ENCODE measurements around the gene UBE2S. TPM values are rescaled to one million over a fixed set of nuclear protein-coding genes. Genes with fewer than 3 reads are reported as not detected.
A peak's percentile ranks its signal among the peaks of the same experiment; 100 is the strongest.

Gene UBE2S
- polyA plus RNA-seq, 3 donors: 16.1 to 40.9 (median 21.9) TPM

GRCh38 chr19:55386493-55386971, 21.1 kb downstream of the UBE2S start:
- Histone ChIP-seq H3K4me1 (ENCODE audit: control insufficient read depth in 1 of 2, insufficient read depth in 2 of 2, low read length in 2 of 2) (peaks cover 43 to 56% of the 10 kb centered on the region in 2 donors), H3K79me2 (ENCODE audit: insufficient read depth, low read length) (peaks cover 43% of the 10 kb centered on the region), H4K20me1 (ENCODE audit: insufficient read depth, low read length) (peaks cover 57% of the 10 kb centered on the region), H3K36me3 (replicated peaks in 1 of 2; ENCODE audit: control insufficient read depth in 1 of 2, insufficient read depth in 2 of 2, low read length in 2 of 2) (peaks cover 40 to 43% of the 10 kb centered on the region in 2 donors), H3K4me3 (replicated peaks in 1 of 3; ENCODE audit: low read depth in 2 of 3, low read length in 3 of 3) (peak overlapping the region; percentile 85 to 95 (median 92)), H3K4me2 (replicated peaks; ENCODE audit: extremely low read depth, low read length, poor library complexity, severe bottlenecking) (peak overlapping the region; percentile 99), H3K27ac (ENCODE audit: low read depth in 1 of 2, low read length in 2 of 2) (peak overlapping the region; percentile 63 to 93), H2AFZ (ENCODE audit: insufficient read depth, low read depth, low read length, poor library complexity, severe bottlenecking) (peak overlapping the region; percentile 76), H3K9me3 (replicated peaks in 1 of 2; ENCODE audit: control insufficient read depth in 1 of 2, insufficient read depth in 1 of 2, low read length in 2 of 2) (no peaks in the 10 kb centered on the region), H3K27me3 (ENCODE audit: control insufficient read depth in 2 of 2, insufficient read depth in 2 of 2, low read length in 2 of 2) (no peaks in the 10 kb centered on the region), H3K9ac (ENCODE audit: insufficient read depth, low read length, poor library complexity, severe bottlenecking) (peak overlapping the region; percentile 83)
- WGBS (ENCODE audit: insufficient coverage): 3% methylated on average over 32 of the region's 33 CpGs
- DNase-seq: peak in 1 of 3 donors; percentile 54
- Mint-ChIP-seq H3K27ac (peak overlapping the region; percentile 96 to 99 (median 97)), H3K4me3 (peak overlapping the region; percentile 100), H3K4me1 (peaks cover 62% of the 10 kb centered on the region), H3K9me3 (peaks cover 0 to 2% (median 0%) of the 10 kb centered on the region in 7 donors), H3K27me3 (ENCODE audit: low read depth in 3 of 3) (peaks cover under 1 to 14% (median 6%) of the 10 kb centered on the region in 3 donors), H3K36me3 (peaks cover 44% of the 10 kb centered on the region in 2 donors)
- no peak for TF ChIP-seq CTCF (IDR thresholded peaks at IDR 0.05)
- intact Hi-C loops (cut with micrococcal nuclease): loop anchor here (1.0 to 5.0 kb wide), 3 partner anchors 20 to 84 kb away; partner anchors contain the start of gene UBE2S (in 2 of the 2)

GRCh38 chr19:55385724-55386492, 21.7 kb downstream of the UBE2S start, which contains the start of gene RPL28:
Gene RPL28 (plus strand): TSS chr19:55385932. CDS start chr19:55386358, 426 bp downstream.
- peaks cover 42 to 44% of the 10 kb centered on the region in 2 donors for H3K36me3 Mint-ChIP-seq

More at GRCh38 chr19:55385724-55386492, 21.7 kb downstream of the UBE2S start, which contains the start of gene RPL28:
- 0% methylated on average over 68 of the region's 68 CpGs for WGBS (ENCODE audit: insufficient coverage)
- H3K9me3 ChIP-seq (replicated peaks in 1 of 2; ENCODE audit: control insufficient read depth in 1 of 2, insufficient read depth in 1 of 2, low read length in 2 of 2): no peaks in the 10 kb centered on the region
- peaks cover 43% of the 10 kb centered on the region for H3K79me2 ChIP-seq (ENCODE audit: insufficient read depth, low read length)
- H3K27ac ChIP-seq (ENCODE audit: low read depth in 1 of 2, low read length in 2 of 2): peak within 1 kb of the TSS; percentile 63 to 93
- Mint-ChIP-seq H3K4me3 (peak within 1 kb of the TSS; percentile 100), H3K27ac (peak within 1 kb of the TSS; percentile 96 to 99 (median 97)), H3K27me3 (ENCODE audit: low read depth in 3 of 3) (peaks cover 2 to 14% (median 6%) of the 10 kb centered on the region in 3 donors), H3K4me1 (peaks cover 62% of the 10 kb centered on the region), H3K9me3 (peaks cover 0 to 2% (median 0%) of the 10 kb centered on the region in 7 donors)
- H3K36me3 ChIP-seq (replicated peaks in 1 of 2; ENCODE audit: control insufficient read depth in 1 of 2, insufficient read depth in 2 of 2, low read length in 2 of 2): peaks cover 38% of the 10 kb centered on the region in 2 donors
- peak; percentile 98 to 99 (median 98) for DNase-seq
- peak within 1 kb of the TSS; percentile 90 for H2AFZ ChIP-seq (ENCODE audit: insufficient read depth, low read depth, low read length, poor library complexity, severe bottlenecking)
- H3K4me3 ChIP-seq (replicated peaks in 1 of 3; ENCODE audit: low read depth in 2 of 3, low read length in 3 of 3): peak within 1 kb of the TSS; percentile 85 to 95 (median 92)
- H3K27me3 ChIP-seq (ENCODE audit: control insufficient read depth in 2 of 2, insufficient read depth in 2 of 2, low read length in 2 of 2): no peaks in the 10 kb centered on the region
- H3K9ac ChIP-seq (ENCODE audit: insufficient read depth, low read length, poor library complexity, severe bottlenecking): peak within 1 kb of the TSS; percentile 83
- peaks cover 51% of the 10 kb centered on the region for H4K20me1 ChIP-seq (ENCODE audit: insufficient read depth, low read length)
- no peak for TF ChIP-seq CTCF (IDR thresholded peaks at IDR 0.05)
- peaks cover 43 to 56% of the 10 kb centered on the region in 2 donors for H3K4me1 ChIP-seq (ENCODE audit: control insufficient read depth in 1 of 2, insufficient read depth in 2 of 2, low read length in 2 of 2)
- peak within 1 kb of the TSS; percentile 99 for H3K4me2 ChIP-seq (replicated peaks; ENCODE audit: extremely low read depth, low read length, poor library complexity, severe bottlenecking)
- intact Hi-C loops (cut with micrococcal nuclease): loop anchor here (1.0 to 5.0 kb wide), 4 partner anchors 21 to 84 kb away; partner anchors contain the start of genes UBE2S (in 2 of the 2) and KMT5C (in 1 of the 2)

Data from CD14-positive monocyte (primary cell).